SU-DHL-6 (cell line): Measurements from ENCODE around the gene TRAPPC3L.
A peak's percentile ranks its signal among the peaks of the same experiment; 100 is the strongest.

Experiments used
- H2AFZ ChIP-seq: fragments of 200-600 bp; sonication (generic); 2 replicates; pipeline ENCODE4 v1.6.1; 2014; ENCODE audit warnings: low read depth, mild to moderate bottlenecking, moderate library complexity, mixed read lengths, antibody characterized with exemption, low read length; ENCODE audit not compliant: severe bottlenecking
- H3F3A ChIP-seq: fragments of 200-600 bp; shearing (Covaris generic); 2 replicates; pipeline ENCODE4 v1.6.0; 2016; ENCODE audit warnings: antibody characterized with exemption, mild to moderate bottlenecking; ENCODE audit not compliant: insufficient read depth
- H3K27ac ChIP-seq: fragments of 200-600 bp; sonication (generic); 2 replicates; pipeline ENCODE4 v1.5.1; 2016; ENCODE audit warnings: low read depth, mild to moderate bottlenecking, low read length, moderate library complexity, mixed read lengths
- H3K27me3 ChIP-seq: fragments of 200-600 bp; sonication (generic), shearing (Covaris generic); 2 replicates; pipeline ENCODE4 v1.6.0; 2014; ENCODE audit warnings: mild to moderate bottlenecking, low read length
- H3K36me3 ChIP-seq: fragments of 200-600 bp; sonication (generic); 2 replicates; pipeline ENCODE4 v1.6.1; 2014; ENCODE audit warnings: mild to moderate bottlenecking, low read length, mixed read lengths
- H3K4me2 ChIP-seq: fragments of 300-600, 200-600 bp; shearing (Covaris generic), sonication (generic); 2 replicates; pipeline ENCODE4 v1.6.0; 2014; ENCODE audit warnings: low read length, low read depth, mild to moderate bottlenecking; ENCODE audit not compliant: poor library complexity, severe bottlenecking
- H3K4me3 ChIP-seq: fragments of 200-600 bp; sonication (generic); 2 replicates; pipeline ENCODE4 v1.5.1; 2014; ENCODE audit warnings: antibody characterized with exemption, low read length, mild to moderate bottlenecking, mixed read lengths; ENCODE audit not compliant: insufficient read depth, poor library complexity, severe bottlenecking
- H3K79me2 ChIP-seq: fragments of 200-600 bp; sonication (generic); 2 replicates; pipeline ENCODE4 v1.6.1; 2014; ENCODE audit warnings: mild to moderate bottlenecking, low read length, moderate library complexity; ENCODE audit not compliant: insufficient read depth
- H3K9ac ChIP-seq: fragments of 200-600 bp; sonication (generic); 2 replicates; pipeline ENCODE4 v1.7.0; 2014; ENCODE audit warnings: mild to moderate bottlenecking, low read length
- H3K9me2 ChIP-seq: fragments of 200-600 bp; sonication (generic); replicated peaks from 2 replicates; pipeline ENCODE4 v1.6.1; 2014; ENCODE audit warnings: low read length; ENCODE audit not compliant: insufficient read depth
- H3K9me3 ChIP-seq: fragments of 200-600 bp; sonication (generic); 2 replicates; pipeline ENCODE4 v1.6.1; 2014; ENCODE audit warnings: low read length, mixed read lengths; ENCODE audit not compliant: insufficient read depth
- H4K20me1 ChIP-seq: fragments of 200-600 bp; sonication (generic); 2 replicates; pipeline ENCODE4 v1.6.1; 2014; ENCODE audit warnings: low read depth, mild to moderate bottlenecking, antibody characterized with exemption, low read length, moderate library complexity, mixed read lengths
- EZH2phosphoT487 ChIP-seq: fragments of 200-600 bp; sonication (generic), shearing (Covaris generic); conservative IDR thresholded peaks from 2 replicates; pipeline ENCODE4 v1.6.1; 2018; ENCODE audit warnings: mild to moderate bottlenecking, antibody characterized with exemption, low read length, moderate library complexity, mixed read lengths
- TF ChIP-seq, protein P1 (sequence below): fragments of 200-600 bp; sonication (generic); IDR thresholded peaks from one replicate; pipeline ENCODE4 v1.5.1; 2017; ENCODE audit warnings: antibody characterized with exemption, mild to moderate bottlenecking, low read length, moderate library complexity; ENCODE audit not compliant: insufficient read depth, poor library complexity, severe bottlenecking

Gene TRAPPC3L

DNA sequence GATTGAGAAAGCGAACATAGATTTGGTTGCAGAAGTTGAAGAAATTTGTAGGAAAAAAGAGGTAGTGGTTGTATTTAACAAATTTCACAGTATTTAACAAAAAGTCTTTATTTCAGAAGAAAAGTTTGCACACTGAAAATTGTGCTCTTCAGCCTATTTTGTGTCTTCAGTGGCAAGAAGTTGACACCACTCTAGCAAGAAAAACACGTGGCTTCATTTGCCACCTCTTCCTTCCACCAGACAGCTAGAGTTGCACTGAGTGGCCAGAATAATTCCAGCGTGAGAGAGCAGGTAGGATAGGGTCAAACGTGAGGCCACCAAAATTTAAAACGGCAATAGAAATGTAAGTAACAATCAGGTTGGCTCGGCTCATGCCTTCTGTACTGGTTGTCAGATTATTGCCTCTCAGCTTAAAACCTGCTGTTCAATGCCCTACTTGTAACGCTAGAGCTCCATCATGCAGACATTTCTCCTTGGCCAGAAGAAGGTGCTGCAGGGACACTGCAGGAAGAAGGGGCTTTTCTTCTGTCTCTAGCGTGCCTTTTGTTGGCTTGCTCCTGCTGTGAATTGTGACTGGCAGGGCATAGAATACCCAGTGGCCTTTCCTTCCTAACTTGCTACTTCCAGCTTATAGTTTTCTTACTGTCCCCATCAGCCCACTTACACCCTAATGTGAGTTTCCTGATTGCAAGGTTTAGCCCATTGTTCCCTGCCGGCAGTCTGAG, 12.1 kb downstream of the TRAPPC3L start:
- no peaks in the 10 kb centered on the region for H3K9me2 ChIP-seq
- H3K4me3 ChIP-seq = no peak overlapping the region
- H3K9ac ChIP-seq = no peak overlapping the region
- H4K20me1 ChIP-seq = no peaks in the 10 kb centered on the region
- H3K9me3 ChIP-seq = no peaks in the 10 kb centered on the region
- H3K79me2 ChIP-seq = no peaks in the 10 kb centered on the region
- no peak overlapping the region for H2AFZ ChIP-seq
- H3K36me3 ChIP-seq = no peaks in the 10 kb centered on the region
- no peaks in the 10 kb centered on the region for H3F3A ChIP-seq
- no peak for TF ChIP-seq EZH2phosphoT487
- TF ChIP-seq, protein P1, sequence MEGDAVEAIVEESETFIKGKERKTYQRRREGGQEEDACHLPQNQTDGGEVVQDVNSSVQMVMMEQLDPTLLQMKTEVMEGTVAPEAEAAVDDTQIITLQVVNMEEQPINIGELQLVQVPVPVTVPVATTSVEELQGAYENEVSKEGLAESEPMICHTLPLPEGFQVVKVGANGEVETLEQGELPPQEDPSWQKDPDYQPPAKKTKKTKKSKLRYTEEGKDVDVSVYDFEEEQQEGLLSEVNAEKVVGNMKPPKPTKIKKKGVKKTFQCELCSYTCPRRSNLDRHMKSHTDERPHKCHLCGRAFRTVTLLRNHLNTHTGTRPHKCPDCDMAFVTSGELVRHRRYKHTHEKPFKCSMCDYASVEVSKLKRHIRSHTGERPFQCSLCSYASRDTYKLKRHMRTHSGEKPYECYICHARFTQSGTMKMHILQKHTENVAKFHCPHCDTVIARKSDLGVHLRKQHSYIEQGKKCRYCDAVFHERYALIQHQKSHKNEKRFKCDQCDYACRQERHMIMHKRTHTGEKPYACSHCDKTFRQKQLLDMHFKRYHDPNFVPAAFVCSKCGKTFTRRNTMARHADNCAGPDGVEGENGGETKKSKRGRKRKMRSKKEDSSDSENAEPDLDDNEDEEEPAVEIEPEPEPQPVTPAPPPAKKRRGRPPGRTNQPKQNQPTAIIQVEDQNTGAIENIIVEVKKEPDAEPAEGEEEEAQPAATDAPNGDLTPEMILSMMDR = no peak
- H3K27ac ChIP-seq = no peak overlapping the region
- H3K4me2 ChIP-seq = no peak overlapping the region
- no peaks in the 10 kb centered on the region for H3K27me3 ChIP-seq

DNA sequence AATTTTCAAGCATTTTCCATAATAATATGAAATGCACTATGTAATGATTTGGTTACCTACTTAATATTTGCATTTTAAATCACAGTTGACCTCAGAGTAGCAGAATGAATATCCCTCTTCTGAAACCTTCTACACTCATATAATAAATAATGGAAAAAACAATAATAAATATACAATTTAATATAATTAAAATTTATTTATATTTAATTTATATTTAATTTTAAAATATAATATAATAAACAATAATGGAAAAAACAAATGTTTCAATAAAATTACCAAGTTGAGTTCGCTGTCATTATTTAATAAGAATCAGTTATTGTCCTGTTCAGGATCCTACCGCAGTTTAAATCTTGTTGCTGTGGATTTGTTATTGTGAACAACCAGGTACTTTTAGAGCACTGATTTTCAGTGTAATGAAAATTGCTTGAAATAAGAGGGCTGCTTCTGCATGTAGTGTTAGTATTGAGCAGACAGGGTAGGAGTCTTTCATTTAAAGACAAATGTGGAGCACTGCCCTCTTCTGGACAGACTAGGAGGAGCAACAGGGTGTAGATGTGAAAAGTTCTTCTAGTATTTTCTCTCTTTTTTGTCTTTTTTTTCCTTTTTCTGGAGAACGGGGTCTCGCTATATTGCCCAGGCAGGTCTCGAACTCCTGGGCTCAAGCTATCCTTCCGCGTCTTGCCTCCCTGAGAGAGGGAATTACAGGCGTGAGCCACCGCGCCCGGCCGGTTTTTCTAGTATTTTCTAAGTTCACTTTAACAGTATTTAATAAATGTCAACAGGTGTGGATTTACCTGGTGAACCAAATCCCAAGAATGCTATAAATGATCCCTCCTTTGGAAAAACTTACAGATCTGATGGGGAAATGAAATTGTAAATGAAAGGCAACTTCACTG, 13.6 kb downstream of the TRAPPC3L start:
- Histone ChIP-seq H3K4me3 (no peak overlapping the region), H3K36me3 (no peaks in the 10 kb centered on the region), H2AFZ (no peak overlapping the region), H3K9me3 (no peaks in the 10 kb centered on the region), H4K20me1 (no peaks in the 10 kb centered on the region), H3K9ac (no peak overlapping the region), H3K27ac (no peak overlapping the region), H3K79me2 (no peaks in the 10 kb centered on the region), H3F3A (no peaks in the 10 kb centered on the region), H3K9me2 (no peaks in the 10 kb centered on the region), H3K27me3 (no peaks in the 10 kb centered on the region), H3K4me2 (no peak overlapping the region)
- no peak for TF ChIP-seq EZH2phosphoT487
- TF ChIP-seq, protein P1 = peak; percentile 73

DNA sequence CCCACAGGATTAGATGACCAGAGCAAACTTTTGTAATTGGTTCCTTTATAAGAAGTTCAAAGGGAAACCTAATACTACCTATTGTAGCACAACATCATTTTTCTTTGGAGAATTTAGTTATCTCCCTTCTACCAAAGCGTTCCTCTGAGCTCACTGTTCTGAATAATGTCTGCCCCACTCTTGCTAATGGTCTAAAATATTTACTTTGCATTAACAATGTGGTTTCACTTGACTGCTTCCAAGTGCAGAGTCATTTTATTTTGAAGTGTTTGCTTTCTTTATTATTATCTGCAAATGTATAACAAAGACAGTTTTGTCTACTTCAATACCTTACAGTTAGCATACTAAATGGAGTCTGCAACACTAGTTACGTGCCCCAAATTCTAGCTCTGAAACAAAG, 15.0 kb downstream of the TRAPPC3L start:
- Histone ChIP-seq H3K9ac (no peak overlapping the region), H4K20me1 (no peaks in the 10 kb centered on the region), H3K36me3 (no peaks in the 10 kb centered on the region), H3K79me2 (no peaks in the 10 kb centered on the region), H2AFZ (no peak overlapping the region), H3K9me3 (no peaks in the 10 kb centered on the region), H3K27me3 (no peaks in the 10 kb centered on the region), H3F3A (no peaks in the 10 kb centered on the region), H3K9me2 (no peaks in the 10 kb centered on the region), H3K4me2 (no peak overlapping the region), H3K27ac (no peak overlapping the region), H3K4me3 (no peak overlapping the region)
- TF ChIP-seq, protein P1 = no peak
- TF ChIP-seq EZH2phosphoT487 = no peak
